Lower leg skin (tissue), 4 donors: ENCODE data around the gene SIRPA. TPM values are rescaled to one million over a fixed set of nuclear protein-coding genes. Genes with fewer than 3 reads are reported as not detected.

Experiments used
- DNase-seq, 2 donors: peaks; one replicate each; pipeline ENCODE4 v3.0.0-alpha.2; 2019; ENCODE audit warnings: low spot score in 2 of 2
- H3K4me3 ChIP-seq: fragments of 200-600 bp; sonication (generic); 2 replicates; pipeline ENCODE4 v1.5.1; 2017; ENCODE audit warnings: mild to moderate bottlenecking, low read depth; ENCODE audit not compliant: poor library complexity, severe bottlenecking
- POLR2A ChIP-seq, 2 donors: fragments of 450-650 bp; IDR thresholded peaks; one replicate each; pipeline ENCODE4 v1.6.1; 2016 to 2017; ENCODE audit warnings: antibody characterized with exemption in 2 of 2, mild to moderate bottlenecking in 1 of 2, moderate library complexity in 1 of 2
- WGBS, 2 donors: methylation state at CpG; one replicate each; pipeline ENCODE4 v1.1.5; 2018; 5-methylcytosine and 5-hydroxymethylcytosine counted together
- intact Hi-C: fragments of 100-400 bp; cut with DNase I; formaldehyde crosslinking; loops from one replicate; pipeline ENCODE4 v1.15.0; 2023; ENCODE audit warnings: low total_unique reads
- total RNA-seq, 4 donors: library from RNA; depleted of rRNA; stranded (reverse); fragments of >200 nt; gene quantifications; one replicate each; pipeline ENCODE4 v1.1.0, GENCODE V29; 2016
- TF ChIP-seq, protein P1 (sequence below), 3 donors: fragments of 450-650 bp; IDR thresholded peaks; one replicate each; pipeline ENCODE4 v1.5.1; 2016; ENCODE audit warnings: antibody characterized with exemption in 3 of 3, mild to moderate bottlenecking in 3 of 3, moderate library complexity in 2 of 3

SIRPA gene
- total RNA-seq, 4 donors from 2014 or later, result 29.3 to 55.0 (median 44.1) TPM

DNA sequence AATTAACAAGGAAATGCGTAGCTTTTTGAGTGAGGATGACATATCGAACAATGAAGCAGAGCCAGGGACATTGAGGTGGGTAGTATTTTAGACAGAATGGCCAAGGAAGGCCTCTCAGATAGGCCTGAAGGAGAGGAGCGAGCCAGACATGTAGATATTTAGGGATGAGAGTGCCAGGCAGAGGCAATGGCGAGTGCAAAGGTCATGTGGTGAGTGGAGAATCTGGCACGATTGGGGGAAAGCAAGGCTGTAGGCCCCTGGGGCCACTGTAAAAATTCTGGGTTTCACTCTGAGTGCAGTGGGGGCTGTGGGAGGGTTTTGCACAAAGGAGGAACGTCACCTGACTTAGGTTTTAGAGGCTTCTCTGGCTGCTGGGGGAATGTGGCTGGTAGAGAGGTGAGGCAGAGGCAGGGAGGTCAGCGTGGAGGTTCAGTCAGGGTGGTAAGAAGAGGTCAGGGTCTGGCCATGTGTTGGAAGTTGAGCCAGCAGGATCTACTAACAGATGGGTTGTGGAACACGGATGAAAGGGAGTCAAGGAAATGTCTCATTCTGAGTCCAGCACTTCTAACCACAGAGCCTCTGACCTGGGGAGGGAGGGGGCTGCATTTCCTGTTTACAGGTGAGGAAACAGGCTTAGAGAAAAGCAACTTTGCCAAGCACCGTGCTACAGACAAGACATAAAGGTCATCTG is 11.3 kb downstream of the SIRPA start:
- intact Hi-C loops, result no loop called here
- H3K4me3 ChIP-seq, result no peak overlapping the region
- DNase-seq, result no peak
- TF ChIP-seq, protein P1, sequence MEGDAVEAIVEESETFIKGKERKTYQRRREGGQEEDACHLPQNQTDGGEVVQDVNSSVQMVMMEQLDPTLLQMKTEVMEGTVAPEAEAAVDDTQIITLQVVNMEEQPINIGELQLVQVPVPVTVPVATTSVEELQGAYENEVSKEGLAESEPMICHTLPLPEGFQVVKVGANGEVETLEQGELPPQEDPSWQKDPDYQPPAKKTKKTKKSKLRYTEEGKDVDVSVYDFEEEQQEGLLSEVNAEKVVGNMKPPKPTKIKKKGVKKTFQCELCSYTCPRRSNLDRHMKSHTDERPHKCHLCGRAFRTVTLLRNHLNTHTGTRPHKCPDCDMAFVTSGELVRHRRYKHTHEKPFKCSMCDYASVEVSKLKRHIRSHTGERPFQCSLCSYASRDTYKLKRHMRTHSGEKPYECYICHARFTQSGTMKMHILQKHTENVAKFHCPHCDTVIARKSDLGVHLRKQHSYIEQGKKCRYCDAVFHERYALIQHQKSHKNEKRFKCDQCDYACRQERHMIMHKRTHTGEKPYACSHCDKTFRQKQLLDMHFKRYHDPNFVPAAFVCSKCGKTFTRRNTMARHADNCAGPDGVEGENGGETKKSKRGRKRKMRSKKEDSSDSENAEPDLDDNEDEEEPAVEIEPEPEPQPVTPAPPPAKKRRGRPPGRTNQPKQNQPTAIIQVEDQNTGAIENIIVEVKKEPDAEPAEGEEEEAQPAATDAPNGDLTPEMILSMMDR (IDR thresholded peaks at IDR 0.05), result no peak
- TF ChIP-seq POLR2A (IDR thresholded peaks at IDR 0.05), result no peak
- 80 to 82% methylated on average over 9 of the region's 9 CpGs for WGBS, 2 donors

DNA sequence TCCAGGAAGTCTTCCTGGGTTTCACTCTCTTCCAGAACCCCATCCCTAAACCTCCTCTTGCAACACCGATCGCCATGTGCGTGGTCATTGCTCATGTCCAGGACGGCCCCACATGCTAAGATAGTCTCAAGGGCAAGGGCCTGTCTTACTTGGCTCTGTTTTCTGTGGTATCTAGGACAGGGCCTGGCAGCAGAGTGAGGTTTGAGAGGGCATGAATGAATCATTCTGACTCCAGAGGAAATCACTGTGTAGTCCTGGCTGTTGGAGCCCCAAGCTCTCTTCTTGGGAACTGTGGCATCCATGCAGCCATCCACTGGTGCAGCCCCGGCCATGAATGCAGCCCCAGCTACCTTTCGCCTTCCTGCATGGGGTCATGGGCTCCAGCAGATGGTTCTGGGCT is 12.4 kb downstream of the SIRPA start:
- no peak for DNase-seq
- 84 to 95% methylated on average over 5 to 6 of the region's 6 CpGs for WGBS, 2 donors
- no peak for TF ChIP-seq POLR2A (IDR thresholded peaks at IDR 0.05)
- TF ChIP-seq, protein P1 (IDR thresholded peaks at IDR 0.05), result no peak
- H3K4me3 ChIP-seq, result no peak overlapping the region
- intact Hi-C loops, result no loop called here

DNA sequence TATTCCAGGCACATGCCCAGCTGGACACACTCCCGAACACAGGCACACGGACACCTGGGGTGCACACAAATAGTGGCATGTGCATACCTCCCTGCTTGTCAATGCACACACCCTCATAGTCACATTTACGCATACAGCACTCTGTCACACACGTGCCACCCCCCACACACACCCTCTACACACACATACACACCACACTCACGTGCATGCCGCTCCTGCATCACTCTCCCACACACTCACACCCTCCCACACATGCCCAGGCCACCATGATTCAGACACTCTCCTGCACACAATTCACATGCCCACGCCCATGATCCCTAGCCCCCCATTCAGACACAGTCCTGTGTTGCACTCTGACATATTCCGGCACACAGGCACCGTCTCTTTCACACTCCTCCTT is 13.0 kb downstream of the SIRPA start:
- WGBS, 2 donors, result 67 to 78% methylated on average over 9 of the region's 9 CpGs
- H3K4me3 ChIP-seq, result no peak overlapping the region
- TF ChIP-seq, protein P1 (IDR thresholded peaks at IDR 0.05), result peak in 1 of 3 donors; percentile 11
- no peak for TF ChIP-seq POLR2A (IDR thresholded peaks at IDR 0.05)
- intact Hi-C loops, result no loop called here
- no peak for DNase-seq

DNA sequence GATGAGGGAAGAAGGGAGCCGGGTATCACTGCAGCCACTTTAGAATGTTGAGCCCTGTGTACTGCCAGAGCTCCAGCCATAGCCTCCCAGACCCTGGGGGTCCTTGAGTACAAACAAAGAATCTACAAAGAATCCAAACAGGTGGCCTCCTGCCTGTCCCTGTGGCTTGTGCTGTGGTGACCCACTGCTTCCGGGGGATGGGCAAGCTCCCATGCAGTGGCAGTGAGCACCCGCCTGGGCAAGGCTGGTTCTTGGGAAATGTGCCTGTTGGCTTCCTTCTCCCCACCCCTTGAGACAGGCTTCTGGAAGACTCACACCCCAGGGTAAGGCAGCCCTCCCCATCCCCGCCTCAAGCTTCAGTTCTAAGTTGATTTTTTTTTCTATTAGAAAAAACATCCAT is 13.9 kb downstream of the SIRPA start:
- intact Hi-C loops, result no loop called here
- TF ChIP-seq, protein P1 (IDR thresholded peaks at IDR 0.05), result no peak
- TF ChIP-seq POLR2A (IDR thresholded peaks at IDR 0.05), result no peak
- no peak for DNase-seq
- no peak overlapping the region for H3K4me3 ChIP-seq
- WGBS, 2 donors, result 57 to 64% methylated on average over 4 of the region's 4 CpGs

DNA sequence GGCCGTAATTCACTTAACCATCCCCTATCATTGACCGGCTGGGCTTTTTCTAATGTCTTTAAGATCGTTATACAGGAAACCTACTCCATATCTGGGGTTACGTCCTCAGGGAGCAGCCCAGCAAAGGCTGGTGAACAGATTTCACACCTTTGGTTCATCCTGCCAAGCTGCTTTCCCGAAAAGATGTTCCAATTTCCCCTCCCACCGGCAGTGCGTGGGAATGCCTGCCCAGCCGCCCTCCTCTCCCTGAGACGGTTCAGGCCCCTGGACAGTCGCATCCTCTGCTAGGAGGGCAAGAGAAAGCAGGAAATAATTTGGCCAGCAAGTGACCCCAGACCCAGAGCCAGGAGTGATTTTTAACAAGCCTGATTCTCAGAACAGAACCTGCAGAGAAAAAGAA is 16.3 kb downstream of the SIRPA start:
- no peak for TF ChIP-seq POLR2A (IDR thresholded peaks at IDR 0.05)
- TF ChIP-seq, protein P1 (IDR thresholded peaks at IDR 0.05), result no peak
- intact Hi-C loops, result no loop called here
- 51 to 65% methylated on average over 10 of the region's 10 CpGs for WGBS, 2 donors
- no peak overlapping the region for H3K4me3 ChIP-seq
- no peak for DNase-seq

DNA sequence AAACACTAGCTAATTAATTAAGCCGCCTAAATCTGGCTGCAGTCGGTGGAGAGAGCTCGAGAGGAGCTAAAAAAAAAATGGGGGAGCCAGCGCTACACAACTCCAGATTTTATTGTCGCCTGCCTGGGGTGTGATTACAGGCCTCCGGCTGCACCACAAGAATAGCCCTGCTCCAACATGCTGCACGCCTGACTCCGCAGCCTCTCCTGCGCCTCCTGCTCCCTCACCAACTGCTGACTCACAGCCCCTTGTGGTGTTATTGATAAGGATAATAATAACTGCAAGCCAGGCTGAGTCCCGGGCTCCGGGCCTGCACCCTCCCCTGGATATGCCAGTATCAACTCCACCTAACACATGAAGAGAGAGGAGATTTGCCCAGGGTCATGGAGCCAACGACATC is 16.8 kb downstream of the SIRPA start:
- 53 to 56% methylated on average over 12 of the region's 12 CpGs for WGBS, 2 donors
- no peak overlapping the region for H3K4me3 ChIP-seq
- intact Hi-C loops, result no loop called here
- no peak for DNase-seq
- TF ChIP-seq, protein P1 (IDR thresholded peaks at IDR 0.05), result no peak
- TF ChIP-seq POLR2A (IDR thresholded peaks at IDR 0.05), result no peak
